Tibial artery (tissue), 4 donors: Measurements from ENCODE around the gene VTI1A.

Source experiments
- DNase-seq, 2 donors: peaks; one replicate each; pipeline ENCODE4 v3.0.0-alpha.2; 2019
- H3K27ac ChIP-seq, 2 donors: fragments of 200-600 bp; sonication (generic) in 1 of 2; 1 replicate in 1 of 2; 2 replicates in 1 of 2; pipeline ENCODE4 v1.5.1; 2018 to 2019; ENCODE audit warnings: mild to moderate bottlenecking in 1 of 2
- H3K27me3 ChIP-seq, 2 donors: fragments of 200-600 bp; sonication (generic) in 1 of 2; one replicate each; pipeline versions ENCODE4 v1.5.1 to v1.6.0; 2016 to 2019
- H3K36me3 ChIP-seq, 3 donors: fragments of 200-600 bp; sonication (generic) in 2 of 3; one replicate each; pipeline ENCODE4 v1.5.1; 2016 to 2019; ENCODE audit warnings: mild to moderate bottlenecking in 2 of 3
- H3K4me1 ChIP-seq, 4 donors: fragments of 200-600 bp; sonication (generic) in 2 of 4; 1 replicate in 3 of 4; 2 replicates in 1 of 4; pipeline ENCODE4 v1.5.1; 2016 to 2019
- H3K4me3 ChIP-seq, 2 donors: fragments of 200-600 bp; sonication (generic) in 1 of 2; 1 replicate in 1 of 2; 2 replicates in 1 of 2; pipeline ENCODE4 v1.5.1; 2018 to 2019; ENCODE audit warnings: mild to moderate bottlenecking in 2 of 2
- H3K9me3 ChIP-seq, 3 donors: fragments of 200-600 bp; sonication (generic) in 1 of 3; one replicate each; pipeline ENCODE4 v1.5.1; 2016 to 2019
- CTCF ChIP-seq, 2 experiments: fragments of 200-600 bp in 1 of 2; fragments of 450-650 bp in 1 of 2; IDR thresholded peaks; one replicate each; pipeline ENCODE4 v1.5.1; 2017 to 2019; ENCODE audit warnings: antibody characterized with exemption in 2 of 2, mild to moderate bottlenecking in 1 of 2, moderate library complexity in 1 of 2
- intact Hi-C: fragments of 100-400 bp; cut with DNase I; formaldehyde crosslinking; loops from one replicate; pipeline ENCODE4 v1.15.0; 2023; ENCODE audit warnings: low total_unique reads

VTI1A gene

GRCh38 chr10:112465299-112465883, 18.4 kb downstream of the VTI1A start:
- Histone ChIP-seq H3K4me1 (no peaks in the 10 kb centered on the region), H3K27ac (no peak overlapping the region), H3K9me3 (no peaks in the 10 kb centered on the region), H3K36me3 (peaks cover 19 to 41% (median 25%) of the 10 kb centered on the region in 3 donors), H3K4me3 (no peak overlapping the region), H3K27me3 (no peaks in the 10 kb centered on the region)
- DNase-seq = no peak
- no peak for TF ChIP-seq CTCF (IDR thresholded peaks at IDR 0.05)
- intact Hi-C loops = no loop called here

- no peak for TF ChIP-seq CTCF (IDR thresholded peaks at IDR 0.05)
- intact Hi-C loops = no loop called here
These were observed 19.8 kb downstream of the VTI1A start for GRCh38 chr10:112466802-112467201.

GRCh38 chr10:112467541-112468075, 20.6 kb downstream of the VTI1A start:
- H3K9me3 ChIP-seq = no peaks in the 10 kb centered on the region
- H3K27ac ChIP-seq = no peak overlapping the region
- H3K4me1 ChIP-seq = peaks cover 0 to 4% (median 0%) of the 10 kb centered on the region in 4 donors
- no peaks in the 10 kb centered on the region for H3K27me3 ChIP-seq
- intact Hi-C loops = no loop called here
- no peak for TF ChIP-seq CTCF (IDR thresholded peaks at IDR 0.05)
- H3K36me3 ChIP-seq = peaks cover 16 to 32% (median 19%) of the 10 kb centered on the region in 3 donors
- no peak overlapping the region for H3K4me3 ChIP-seq
- no peak for DNase-seq

More at GRCh38 chr10:112466802-112467201, 19.8 kb downstream of the VTI1A start:
- DNase-seq = no peak
- no peak overlapping the region for H3K27ac ChIP-seq
- no peak overlapping the region for H3K4me3 ChIP-seq
- no peaks in the 10 kb centered on the region for H3K9me3 ChIP-seq
- H3K27me3 ChIP-seq = no peaks in the 10 kb centered on the region
- no peaks in the 10 kb centered on the region for H3K4me1 ChIP-seq
- peaks cover 16 to 35% (median 19%) of the 10 kb centered on the region in 3 donors for H3K36me3 ChIP-seq

- Histone ChIP-seq H3K36me3 (peaks cover 0 to 2% (median 0%) of the 10 kb centered on the region in 3 donors), H3K9me3 (no peaks in the 10 kb centered on the region), H3K4me1 (peaks cover 0 to 9% (median 0%) of the 10 kb centered on the region in 4 donors), H3K4me3 (no peak overlapping the region), H3K27me3 (no peaks in the 10 kb centered on the region), H3K27ac (no peak overlapping the region)
- no peak for DNase-seq
- peak; percentile 65 for TF ChIP-seq CTCF (IDR thresholded peaks at IDR 0.05)
- intact Hi-C loops = no loop called here
These were observed 25.0 kb downstream of the VTI1A start for GRCh38 chr10:112471878-112472487.

- no peaks in the 10 kb centered on the region for H3K36me3 ChIP-seq
- no peak for DNase-seq
- TF ChIP-seq CTCF (IDR thresholded peaks at IDR 0.05) = peak; percentile 27 to 34
- no peak overlapping the region for H3K4me3 ChIP-seq
- no peak overlapping the region for H3K27ac ChIP-seq
- H3K9me3 ChIP-seq = no peaks in the 10 kb centered on the region
- no peaks in the 10 kb centered on the region for H3K27me3 ChIP-seq
- intact Hi-C loops = no loop called here
- H3K4me1 ChIP-seq = peaks cover 0 to 9% (median 0%) of the 10 kb centered on the region in 4 donors
These were observed 28.7 kb downstream of the VTI1A start for GRCh38 chr10:112475575-112476218.
